GM12873 (cell line): ENCODE results near the gene ZNF618.

Experiments used
- TF ChIP-seq, protein P1 (sequence below): IDR thresholded peaks from 2 replicates; pipeline ENCODE4 v1.5.1; 2012; ENCODE audit warnings: low read depth, mild to moderate bottlenecking, moderate library complexity, low read length, control low read depth; ENCODE audit not compliant: insufficient read depth; ENCODE audit errors: missing control alignments

ZNF618 gene

GRCh38 chr9:113885183-113886025, 9.3 kb downstream of the ZNF618 start:
- TF ChIP-seq, protein P1, sequence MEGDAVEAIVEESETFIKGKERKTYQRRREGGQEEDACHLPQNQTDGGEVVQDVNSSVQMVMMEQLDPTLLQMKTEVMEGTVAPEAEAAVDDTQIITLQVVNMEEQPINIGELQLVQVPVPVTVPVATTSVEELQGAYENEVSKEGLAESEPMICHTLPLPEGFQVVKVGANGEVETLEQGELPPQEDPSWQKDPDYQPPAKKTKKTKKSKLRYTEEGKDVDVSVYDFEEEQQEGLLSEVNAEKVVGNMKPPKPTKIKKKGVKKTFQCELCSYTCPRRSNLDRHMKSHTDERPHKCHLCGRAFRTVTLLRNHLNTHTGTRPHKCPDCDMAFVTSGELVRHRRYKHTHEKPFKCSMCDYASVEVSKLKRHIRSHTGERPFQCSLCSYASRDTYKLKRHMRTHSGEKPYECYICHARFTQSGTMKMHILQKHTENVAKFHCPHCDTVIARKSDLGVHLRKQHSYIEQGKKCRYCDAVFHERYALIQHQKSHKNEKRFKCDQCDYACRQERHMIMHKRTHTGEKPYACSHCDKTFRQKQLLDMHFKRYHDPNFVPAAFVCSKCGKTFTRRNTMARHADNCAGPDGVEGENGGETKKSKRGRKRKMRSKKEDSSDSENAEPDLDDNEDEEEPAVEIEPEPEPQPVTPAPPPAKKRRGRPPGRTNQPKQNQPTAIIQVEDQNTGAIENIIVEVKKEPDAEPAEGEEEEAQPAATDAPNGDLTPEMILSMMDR, result no peak

DNA sequence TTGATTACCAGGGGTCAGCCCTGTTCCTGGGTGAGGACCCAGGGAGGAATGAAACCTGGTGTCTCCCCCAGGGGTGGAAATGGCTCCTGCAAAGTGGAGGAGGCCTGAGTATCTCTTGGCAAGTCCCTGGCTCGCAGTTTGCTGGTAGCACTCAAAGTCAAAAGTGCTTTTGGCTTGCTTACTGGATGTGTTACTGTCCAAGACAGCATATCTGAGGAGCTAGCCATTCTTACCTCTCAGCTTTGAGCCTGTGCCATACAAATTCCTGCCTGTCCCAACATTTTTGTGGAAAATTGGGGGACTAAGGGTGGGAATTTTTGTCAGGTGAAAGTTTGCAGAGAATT, 9.9 kb downstream of the ZNF618 start:
- TF ChIP-seq, protein P1, result no peak

GRCh38 chr9:113886466-113886865, 10.4 kb downstream of the ZNF618 start:
- TF ChIP-seq, protein P1, result no peak

DNA sequence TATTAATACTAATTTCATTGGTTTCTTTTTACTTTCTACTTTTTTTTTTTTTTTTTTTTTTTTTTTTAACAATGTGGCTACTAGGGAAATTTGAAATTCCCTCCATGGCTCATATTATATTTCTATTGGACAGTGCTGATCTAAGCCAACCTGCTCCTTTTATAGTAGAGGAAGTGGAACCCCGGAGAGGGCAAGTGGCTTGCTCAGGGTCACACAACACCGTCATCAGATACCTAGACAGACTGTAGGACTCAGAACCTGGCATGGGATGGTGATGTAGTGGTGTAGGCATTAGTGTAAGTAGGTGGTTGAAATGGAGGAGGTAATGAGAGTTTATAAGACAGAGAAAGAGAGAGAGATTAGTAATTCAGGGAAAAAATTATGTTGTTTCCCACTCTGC, 10.8 kb downstream of the ZNF618 start:
- TF ChIP-seq, protein P1, result no peak

DNA sequence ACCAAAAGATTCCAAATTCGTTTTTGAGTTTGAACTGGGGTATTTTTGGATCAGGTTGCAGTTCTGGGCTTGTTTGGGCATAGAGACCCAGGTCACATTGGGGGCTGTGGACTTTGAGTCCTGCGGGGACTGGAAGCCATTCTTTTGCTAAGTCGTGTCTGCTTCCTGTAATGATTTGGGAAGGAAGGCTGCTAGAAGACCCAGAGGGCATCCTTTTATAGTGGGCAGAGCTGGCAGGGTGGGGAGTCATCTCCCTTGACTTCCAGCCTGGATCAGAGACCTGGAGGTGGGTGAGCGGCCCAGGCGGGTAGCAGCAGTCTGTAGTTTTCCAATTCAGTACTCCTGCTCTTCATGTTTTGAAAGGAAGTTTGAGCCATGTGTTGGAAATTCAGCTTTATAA, 11.3 kb downstream of the ZNF618 start:
- TF ChIP-seq, protein P1, result no peak

GRCh38 chr9:113888336-113888735, 12.2 kb downstream of the ZNF618 start:
- TF ChIP-seq, protein P1, result no peak

DNA sequence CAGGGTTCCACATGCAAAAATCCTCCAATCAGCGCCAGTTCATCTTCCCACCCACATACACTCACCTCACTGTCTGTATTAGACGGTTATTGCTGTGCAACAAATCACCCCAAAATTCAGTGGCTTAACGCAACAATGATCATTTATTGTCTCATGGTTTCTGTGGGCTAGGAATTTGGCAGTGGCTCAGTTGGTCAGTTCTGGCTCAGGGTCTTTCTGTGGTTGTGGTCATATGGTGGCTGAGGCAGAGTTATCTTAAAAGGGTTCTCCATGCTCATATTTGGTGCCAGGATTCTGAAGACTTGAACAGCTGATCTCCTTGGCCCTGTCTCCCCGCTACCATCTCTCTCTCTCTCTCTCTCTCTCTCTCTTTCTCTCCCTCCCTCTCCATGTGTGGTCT, 12.9 kb downstream of the ZNF618 start:
- TF ChIP-seq, protein P1, result no peak
